GM18909 (cell line): ENCODE measurements around the gene OXSR1.
"Not testable (repeated sequence)": the region's sequence is repeated elsewhere in the genome, so short reads cannot be mapped to it uniquely, and the experiment has no call there.

Source experiments
- ATAC-seq: cut with Tn5 transposase; IDR thresholded peaks from one replicate; pipeline ENCODE4 v1.9.1; 2021; ENCODE audit warnings: mild to moderate bottlenecking; ENCODE audit not compliant: unreplicated experiment, poor library complexity

Gene OXSR1

GRCh38 chr3:38163841-38164642, 1.3 kb upstream of the OXSR1 start:
- ATAC-seq, result no peak

GRCh38 chr3:38164643-38164951, 740 bp upstream of the OXSR1 start:
- peak; percentile 23 for ATAC-seq

GRCh38 chr3:38165722-38166387, 518 bp downstream of the OXSR1 start:
- ATAC-seq, result no peak

DNA sequence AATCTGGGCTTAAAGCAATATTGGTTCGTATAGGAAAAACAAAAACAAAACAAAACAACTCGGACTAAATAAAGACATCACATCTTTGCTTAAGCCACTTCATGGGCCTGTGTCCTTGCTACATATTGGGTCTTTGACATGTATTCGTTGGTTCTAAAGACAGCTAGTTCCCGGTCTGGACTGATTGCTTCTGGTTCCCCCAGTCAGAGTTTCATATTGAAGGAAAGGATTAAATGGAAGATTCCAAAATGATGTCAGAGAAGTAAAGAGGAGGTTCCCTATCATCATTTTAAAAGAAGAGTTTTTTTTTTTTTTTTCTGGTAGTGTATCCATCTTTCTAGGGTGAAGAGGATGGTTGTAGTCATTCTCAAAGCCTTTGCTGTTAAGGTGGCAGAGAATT, 2.3 kb downstream of the OXSR1 start:
- no peak for ATAC-seq

DNA sequence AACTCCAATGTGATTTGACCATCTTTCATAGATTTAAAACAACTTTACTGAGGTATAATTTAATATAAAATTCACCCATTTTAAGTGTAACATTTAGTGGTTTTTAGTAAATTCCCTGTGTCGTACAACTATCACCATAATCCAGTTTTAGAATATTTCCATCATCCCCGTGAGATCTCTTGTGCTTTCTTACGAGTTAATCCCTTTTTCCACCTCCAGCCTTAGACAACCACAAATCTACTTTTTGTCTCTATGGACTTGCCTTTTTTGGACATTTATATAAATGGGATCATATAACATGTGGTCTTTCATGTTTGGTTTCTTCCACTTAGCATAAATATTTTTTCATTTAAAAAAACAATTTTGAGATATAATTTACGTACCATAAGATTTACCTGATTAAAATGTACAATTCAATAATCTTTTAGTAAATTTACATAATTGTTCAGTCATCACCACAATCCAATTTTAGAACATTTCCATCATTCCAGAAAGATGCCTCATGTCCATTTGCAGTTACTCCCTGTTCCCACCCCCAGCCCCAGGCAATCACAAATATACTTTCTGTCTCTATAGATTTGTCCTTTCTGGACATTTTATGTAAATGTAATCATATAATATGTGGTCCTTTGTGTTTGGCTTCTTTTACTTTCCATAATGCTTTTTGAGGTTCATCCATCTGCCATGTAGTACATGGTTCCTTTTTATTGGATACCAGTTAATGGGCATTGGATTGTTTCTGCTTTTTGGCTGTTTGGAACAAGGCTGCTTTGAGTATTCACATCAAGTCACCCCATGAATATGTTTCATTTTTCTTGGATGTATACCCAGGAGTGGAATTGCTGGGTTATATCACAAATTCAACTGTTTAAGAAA, 3.1 kb downstream of the OXSR1 start:
- no peak for ATAC-seq

DNA sequence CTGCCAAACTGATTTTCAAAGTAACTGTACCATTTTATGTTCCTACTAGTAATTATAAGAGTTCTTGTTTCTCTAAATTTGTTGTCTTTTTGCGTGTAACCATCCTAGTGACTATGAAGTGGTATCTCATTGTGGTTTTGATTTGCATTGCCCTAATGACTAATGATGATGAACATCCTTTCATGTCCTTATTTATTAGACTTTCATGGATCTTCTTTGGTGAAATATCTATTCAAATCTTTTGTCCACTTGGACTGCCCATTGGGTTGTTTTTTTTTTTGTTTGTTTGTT, 3.6 kb downstream of the OXSR1 start:
- ATAC-seq, result no peak

- no peak for ATAC-seq
These were observed 5.4 kb downstream of the OXSR1 start for GRCh38 chr3:38170722-38171121.

DNA sequence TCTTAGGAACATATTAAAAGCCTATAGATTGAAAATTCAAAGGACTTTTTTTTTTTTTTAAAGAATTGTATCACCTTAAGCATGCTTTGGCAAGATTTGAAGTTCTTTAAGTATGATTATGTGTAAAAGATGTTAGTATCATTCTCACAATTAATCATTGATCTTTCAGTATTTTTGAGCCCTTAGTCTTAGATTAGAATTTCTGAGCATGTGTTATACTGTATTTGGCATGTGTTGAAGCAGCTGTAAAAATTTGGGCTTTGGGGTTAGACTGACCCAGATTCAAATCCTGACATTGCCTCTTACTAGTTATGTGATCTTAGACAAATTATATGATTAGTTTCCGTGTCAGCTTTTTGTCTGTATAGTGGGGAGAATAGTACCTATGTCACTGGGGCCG, 6.3 kb downstream of the OXSR1 start:
- no peak for ATAC-seq

GRCh38 chr3:38173834-38174418, 8.6 kb downstream of the OXSR1 start:
- peak; percentile 42 for ATAC-seq

- no peak for ATAC-seq
These were observed 11.8 kb downstream of the OXSR1 start for GRCh38 chr3:38177181-38177580.

DNA sequence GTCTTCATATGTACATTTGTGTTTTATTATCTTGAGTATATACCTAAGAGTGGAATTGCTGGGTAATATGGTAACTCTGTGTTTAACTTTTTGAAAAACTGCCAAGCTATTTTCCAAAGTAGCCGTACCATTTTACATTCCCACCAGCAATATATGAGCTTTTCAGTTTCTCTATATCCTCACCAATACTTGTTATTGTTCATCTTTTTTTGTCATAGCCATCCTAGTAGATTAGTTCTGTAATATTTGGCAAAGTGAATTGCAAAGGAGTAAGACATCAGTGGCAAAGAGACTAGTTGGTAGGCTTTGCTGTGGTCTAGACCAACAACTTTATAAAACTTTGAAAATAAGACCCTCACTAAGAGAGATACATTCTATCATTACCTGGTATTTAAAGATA, 21.4 kb downstream of the OXSR1 start:
- ATAC-seq, result no peak

DNA sequence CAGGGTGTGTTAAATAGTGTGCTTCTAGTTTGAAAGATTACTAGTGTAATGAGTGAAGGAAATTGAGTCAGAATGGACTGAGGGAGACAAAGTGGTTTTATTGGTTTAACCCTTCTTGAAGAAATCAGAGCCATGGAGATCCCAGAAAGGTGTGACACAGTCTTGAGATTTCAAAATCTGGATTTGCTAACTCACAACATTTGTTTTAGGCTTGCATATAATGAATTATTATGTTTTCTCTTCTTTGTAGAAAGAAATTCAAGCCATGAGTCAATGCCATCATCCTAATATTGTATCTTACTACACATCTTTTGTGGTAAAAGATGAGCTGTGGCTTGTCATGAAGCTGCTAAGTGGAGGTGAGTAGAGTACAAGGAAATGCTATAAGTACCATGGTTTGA, 25.1 kb downstream of the OXSR1 start:
- no peak for ATAC-seq

- ATAC-seq, result not testable (repeated sequence)
These were observed 37.6 kb downstream of the OXSR1 start for GRCh38 chr3:38202931-38203330.

DNA sequence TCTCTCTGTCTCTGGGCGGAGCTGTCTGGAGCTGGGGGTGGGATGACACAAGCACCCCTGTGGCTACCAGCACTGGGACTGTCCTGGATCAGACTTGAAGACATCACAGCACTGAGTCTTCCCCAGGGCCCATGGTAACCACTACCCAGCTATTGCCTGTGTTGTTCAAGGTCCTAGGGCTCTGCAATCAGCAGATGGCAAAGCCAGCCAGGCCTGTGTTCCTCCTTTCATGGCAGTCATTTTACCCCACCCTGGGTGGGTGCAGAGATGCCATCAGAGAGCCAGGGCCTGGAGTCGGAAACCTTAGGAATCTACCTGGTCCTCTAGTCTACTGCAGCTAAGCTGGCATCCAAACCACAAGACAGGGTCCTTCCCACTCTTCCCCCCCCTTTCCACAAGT, 38.4 kb downstream of the OXSR1 start:
- no peak for ATAC-seq

DNA sequence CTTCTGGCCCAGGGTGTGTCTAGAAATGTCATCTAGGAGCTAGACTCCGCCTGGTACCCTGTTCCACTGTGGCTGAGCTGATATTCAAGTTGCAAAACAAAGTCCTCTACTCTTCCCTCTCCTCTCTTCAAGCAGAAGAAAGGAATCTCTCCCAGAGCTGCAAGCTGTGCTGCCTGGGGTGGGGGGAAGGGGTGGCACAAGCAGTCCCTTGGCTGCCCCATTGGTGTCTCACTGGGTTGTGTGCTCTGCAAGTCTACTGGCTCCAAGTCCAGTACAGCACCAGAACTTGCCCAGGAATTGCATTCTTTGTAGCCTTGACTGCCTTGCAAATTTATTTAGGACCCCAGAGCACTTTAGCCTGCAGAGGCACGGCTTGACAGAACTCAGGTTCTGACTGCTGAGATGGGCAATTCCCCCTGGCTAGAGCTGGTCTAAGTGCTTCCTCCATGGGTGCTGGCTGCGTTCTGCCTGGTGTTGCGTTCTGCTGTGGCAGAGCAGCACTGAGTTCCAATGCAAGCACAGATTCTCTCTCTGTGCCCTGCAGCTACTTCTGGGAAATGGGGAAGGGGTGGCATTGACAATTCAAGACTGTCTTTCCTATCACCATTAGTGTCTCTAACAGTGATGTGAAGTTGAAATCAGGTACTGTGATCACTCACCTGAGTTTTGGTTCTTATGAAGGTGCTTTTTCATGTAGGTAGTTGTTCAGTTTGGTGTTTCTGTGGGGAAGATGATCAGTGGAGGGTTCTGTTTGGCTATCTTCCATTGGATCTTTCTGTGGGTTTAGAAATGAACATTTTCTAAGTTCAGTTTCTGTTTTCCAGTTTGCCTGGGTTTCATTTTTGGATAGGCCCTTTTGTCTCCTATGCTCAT, 39.5 kb downstream of the OXSR1 start:
- no peak for ATAC-seq

- ATAC-seq, result no peak
These were observed 40.1 kb downstream of the OXSR1 start for GRCh38 chr3:38205472-38205805.

DNA sequence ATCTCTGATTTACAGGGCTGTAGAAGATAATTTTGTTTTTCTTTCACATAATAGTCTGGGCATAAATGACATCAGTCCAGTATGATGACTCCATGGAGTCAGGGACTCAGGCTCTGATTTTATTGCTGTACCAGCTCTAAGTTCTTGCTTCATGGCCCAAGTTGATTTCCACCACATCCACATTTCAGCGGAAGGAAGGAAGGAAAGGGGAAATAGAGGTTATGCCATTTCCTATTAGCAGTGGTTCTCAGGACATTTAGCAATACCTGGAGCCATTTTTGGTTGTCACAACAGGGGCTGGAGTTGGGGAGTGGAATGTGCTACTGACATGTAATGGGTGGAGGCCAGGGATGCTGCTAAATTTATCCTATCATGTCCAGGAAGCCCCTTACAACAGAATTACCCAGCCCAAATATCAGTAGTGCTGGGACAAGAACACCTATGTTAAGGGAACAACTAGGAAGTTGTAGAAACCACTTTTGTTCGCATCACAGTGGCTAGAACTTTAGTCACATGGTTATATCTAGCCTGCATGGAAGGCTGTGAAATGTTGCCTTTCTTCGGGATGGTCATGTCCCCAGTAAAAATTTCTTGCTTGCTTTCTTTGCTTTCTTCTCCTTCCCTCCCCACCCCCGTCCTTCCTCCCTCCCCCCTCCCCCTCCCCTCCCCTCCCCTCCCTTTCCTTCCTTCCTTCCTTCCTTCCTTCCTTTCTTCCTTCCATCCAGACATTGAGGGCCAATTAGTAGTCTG, 42.1 kb downstream of the OXSR1 start:
- no peak for ATAC-seq

- ATAC-seq, result peak; percentile 81
These were observed 44.9 kb downstream of the OXSR1 start for GRCh38 chr3:38210141-38210757.

DNA sequence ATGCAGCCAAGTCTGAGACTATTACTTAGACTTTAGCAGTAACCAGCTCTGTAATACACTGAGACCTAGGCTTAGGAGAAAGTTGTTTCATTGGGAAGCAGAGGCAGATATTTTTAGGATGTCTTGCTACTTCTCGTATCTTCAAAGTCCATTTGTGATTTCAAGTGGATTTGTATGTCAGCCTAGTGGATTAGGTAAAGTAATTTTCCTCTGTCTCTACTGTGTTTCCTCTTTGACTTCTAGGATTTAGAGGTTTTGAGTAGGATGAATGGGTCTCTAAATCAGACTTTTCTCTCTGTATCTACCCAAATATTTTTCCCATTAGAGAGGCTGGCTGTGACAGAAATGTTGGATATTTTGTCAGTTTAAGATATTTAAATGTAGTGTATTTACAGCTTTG, 46.8 kb downstream of the OXSR1 start:
- ATAC-seq, result no peak
